Ishikawa (cell line): ENCODE results near the gene WDHD1.

Source experiments
- CEBPB ChIP-seq: IDR thresholded peaks from 2 replicates; pipeline ENCODE4 v1.6.1; 2012
- CREB1 ChIP-seq: IDR thresholded peaks from 2 replicates; pipeline ENCODE4 v1.6.1; 2012; ENCODE audit warnings: low read depth
- EGR1 ChIP-seq: IDR thresholded peaks from 2 replicates; pipeline ENCODE4 v1.6.1; 2012
- FOXM1 ChIP-seq: IDR thresholded peaks from 2 replicates; pipeline ENCODE4 v1.6.1; 2012; ENCODE audit warnings: low read depth, borderline replicate concordance
- TEAD4 ChIP-seq: IDR thresholded peaks from 2 replicates; pipeline ENCODE4 v1.6.1; 2012
- TF ChIP-seq, protein P1 (sequence below): IDR thresholded peaks from 2 replicates; pipeline ENCODE4 v1.6.1; 2012; ENCODE audit warnings: low read depth, mild to moderate bottlenecking

DNA sequence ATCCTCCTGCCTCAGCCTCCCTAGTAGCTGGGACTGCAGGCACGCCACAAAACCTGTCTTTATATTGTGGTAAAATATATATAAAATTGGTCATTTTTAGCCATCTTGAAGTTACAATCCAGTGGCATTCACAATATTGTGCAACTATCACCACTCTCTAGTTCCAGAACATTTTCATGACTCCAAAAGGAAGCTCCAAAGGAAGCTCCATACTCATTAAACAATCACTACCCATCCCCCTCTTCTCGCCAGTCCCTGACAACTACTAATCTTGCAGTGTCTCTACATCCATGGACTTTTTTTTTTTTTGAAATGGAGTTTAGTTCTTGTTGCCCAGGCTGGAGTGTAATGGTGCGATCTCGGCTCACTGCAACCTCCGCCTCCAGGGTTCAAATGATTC is 127.3 kb downstream of the WDHD1 start:
- TF ChIP-seq, protein P1, sequence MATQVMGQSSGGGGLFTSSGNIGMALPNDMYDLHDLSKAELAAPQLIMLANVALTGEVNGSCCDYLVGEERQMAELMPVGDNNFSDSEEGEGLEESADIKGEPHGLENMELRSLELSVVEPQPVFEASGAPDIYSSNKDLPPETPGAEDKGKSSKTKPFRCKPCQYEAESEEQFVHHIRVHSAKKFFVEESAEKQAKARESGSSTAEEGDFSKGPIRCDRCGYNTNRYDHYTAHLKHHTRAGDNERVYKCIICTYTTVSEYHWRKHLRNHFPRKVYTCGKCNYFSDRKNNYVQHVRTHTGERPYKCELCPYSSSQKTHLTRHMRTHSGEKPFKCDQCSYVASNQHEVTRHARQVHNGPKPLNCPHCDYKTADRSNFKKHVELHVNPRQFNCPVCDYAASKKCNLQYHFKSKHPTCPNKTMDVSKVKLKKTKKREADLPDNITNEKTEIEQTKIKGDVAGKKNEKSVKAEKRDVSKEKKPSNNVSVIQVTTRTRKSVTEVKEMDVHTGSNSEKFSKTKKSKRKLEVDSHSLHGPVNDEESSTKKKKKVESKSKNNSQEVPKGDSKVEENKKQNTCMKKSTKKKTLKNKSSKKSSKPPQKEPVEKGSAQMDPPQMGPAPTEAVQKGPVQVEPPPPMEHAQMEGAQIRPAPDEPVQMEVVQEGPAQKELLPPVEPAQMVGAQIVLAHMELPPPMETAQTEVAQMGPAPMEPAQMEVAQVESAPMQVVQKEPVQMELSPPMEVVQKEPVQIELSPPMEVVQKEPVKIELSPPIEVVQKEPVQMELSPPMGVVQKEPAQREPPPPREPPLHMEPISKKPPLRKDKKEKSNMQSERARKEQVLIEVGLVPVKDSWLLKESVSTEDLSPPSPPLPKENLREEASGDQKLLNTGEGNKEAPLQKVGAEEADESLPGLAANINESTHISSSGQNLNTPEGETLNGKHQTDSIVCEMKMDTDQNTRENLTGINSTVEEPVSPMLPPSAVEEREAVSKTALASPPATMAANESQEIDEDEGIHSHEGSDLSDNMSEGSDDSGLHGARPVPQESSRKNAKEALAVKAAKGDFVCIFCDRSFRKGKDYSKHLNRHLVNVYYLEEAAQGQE: no peak
- TF ChIP-seq EGR1 (no peak), TEAD4 (no peak), CREB1 (no peak), CEBPB (no peak), FOXM1 (no peak)
